ENCODE results near the gene LAMB4.

The LAMB4 gene

GRCh38 chr7:108009873-108010272 is 120.3 kb downstream of the LAMB4 start:
- DNase-seq: no peak

GRCh38 chr7:108008827-108009226 is 121.3 kb downstream of the LAMB4 start:
- DNase-seq: no peak

GRCh38 chr7:108008240-108008639 is 121.9 kb downstream of the LAMB4 start:
- no peak for DNase-seq

GRCh38 chr7:108007762-108008161 is 122.4 kb downstream of the LAMB4 start:
- no peak for DNase-seq

GRCh38 chr7:108007261-108007660 is 122.9 kb downstream of the LAMB4 start:
- DNase-seq: no peak

GRCh38 chr7:108004220-108005142 is 125.7 kb downstream of the LAMB4 start:
- DNase-seq: no peak

GRCh38 chr7:108003599-108003935 is 126.6 kb downstream of the LAMB4 start:
- no peak for DNase-seq

GRCh38 chr7:108002726-108003598 is 127.2 kb downstream of the LAMB4 start, which contains the start of gene LAMB1:
LAMB1 (minus strand) TSS chr7:108003161; CDS start chr7:108002885, 276 bp downstream.
- peak; percentile 57 for DNase-seq

- DNase-seq: no peak
Measured at GRCh38 chr7:108001764-108002725, 128.1 kb downstream of the LAMB4 start.

GRCh38 chr7:108000875-108001763 is 129.0 kb downstream of the LAMB4 start:
- no peak for DNase-seq

GRCh38 chr7:107999779-108000560 is 130.2 kb downstream of the LAMB4 start:
- DNase-seq: no peak

GRCh38 chr7:107998660-107999480 is 131.3 kb downstream of the LAMB4 start:
- no peak for DNase-seq

GRCh38 chr7:107998150-107998549 is 132.0 kb downstream of the LAMB4 start:
- DNase-seq: no peak

- DNase-seq: no peak
Measured at GRCh38 chr7:107996072-107996882, 133.9 kb downstream of the LAMB4 start.

- no peak for DNase-seq
Measured at GRCh38 chr7:107995184-107996071, 134.7 kb downstream of the LAMB4 start.

- no peak for DNase-seq
Measured at GRCh38 chr7:107994421-107995030, 135.6 kb downstream of the LAMB4 start.

GRCh38 chr7:107993891-107994291 is 136.3 kb downstream of the LAMB4 start:
- no peak for DNase-seq

Data from activated CD8-positive, alpha-beta memory T cell treated with anti-CD3 and anti-CD28 coated beads, Interleukin-2, amount 50 U/mL, for 48 hours (primary cell).